H1 (cell line): ENCODE data around the gene EGFR. TPM values are rescaled to one million over a fixed set of nuclear protein-coding genes. Genes with fewer than 3 reads are reported as not detected.

ENCODE experiments used
- CTCF ChIA-PET: fragments of 300-600 bp; sonication (Branson Sonifier 250); formaldehyde crosslinking; loops from one replicate; lab custom pipeline; 2021; ENCODE audit not compliant: partially characterized antibody; lab: Charles Lee
- POLR2A ChIA-PET: fragments of 300-600 bp; sonication (Branson Sonifier 250); formaldehyde crosslinking; loops from one replicate; lab custom pipeline; 2021; ENCODE audit warnings: inconsistent platforms; ENCODE audit not compliant: partially characterized antibody; lab: Charles Lee
- DNase-seq, 2 experiments: peaks; one replicate each; pipeline versions ENCODE4 v3.0.0 to v3.0.0-alpha.2; 2010 to 2022; ENCODE audit warnings: low spot score in 2 of 2, low read depth in 1 of 2, mixed read lengths in 1 of 2
- FAIRE-seq: peaks from 2 replicates; lab custom pipeline; 2011; peaks lifted over from hg19 to GRCh38; lab: Jason Lieb, UNC
- H2AFZ ChIP-seq: 2 replicates; pipeline ENCODE4 v1.8.1; 2012; ENCODE audit warnings: low read length, inconsistent platforms
- H2AK5ac ChIP-seq: 2 replicates; pipeline ENCODE4 v1.6.1; 2013; ENCODE audit warnings: low read depth, low read length
- H2BK120ac ChIP-seq: replicated peaks from 2 replicates; pipeline ENCODE3; 2013; ENCODE audit warnings: low read depth, low read length, inconsistent platforms
- H2BK12ac ChIP-seq: 2 replicates; pipeline ENCODE4 v1.6.1; 2013; ENCODE audit warnings: low read depth, low read length
- H2BK15ac ChIP-seq: 2 replicates; pipeline ENCODE4 v1.6.1; 2013; ENCODE audit warnings: low read length
- H2BK20ac ChIP-seq: 2 replicates; pipeline ENCODE4 v1.6.1; 2013; ENCODE audit warnings: low read length
- H2BK5ac ChIP-seq: 2 replicates; pipeline ENCODE4 v1.6.1; 2013; ENCODE audit warnings: low read depth, low read length
- H3K14ac ChIP-seq: 2 replicates; pipeline ENCODE4 v1.6.1; 2013; ENCODE audit warnings: inconsistent platforms; ENCODE audit not compliant: insufficient read length
- H3K18ac ChIP-seq: 2 replicates; pipeline ENCODE4 v1.6.1; 2013; ENCODE audit warnings: low read length; ENCODE audit errors: extremely low read depth
- H3K23ac ChIP-seq: 2 replicates; pipeline ENCODE4 v1.6.1; 2013; ENCODE audit warnings: inconsistent platforms; ENCODE audit not compliant: insufficient read length
- H3K23me2 ChIP-seq: 2 replicates; pipeline ENCODE4 v1.6.1; 2013; ENCODE audit warnings: low read depth, low read length
- H3K27ac ChIP-seq: 2 replicates; pipeline ENCODE4 v1.6.1; 2011; ENCODE audit warnings: low read depth, low read length, inconsistent platforms
- H3K27me3 ChIP-seq, 4 experiments: replicated peaks in 1 of 4; 1 replicate in 1 of 4; 2 replicates in 3 of 4; pipeline versions ENCODE4 v1.6.1 to v1.8.1; 2011 to 2013; ENCODE audit warnings: low read length in 3 of 4, mild to moderate bottlenecking in 3 of 4, inconsistent platforms in 2 of 4, mixed read lengths in 2 of 4, moderate library complexity in 1 of 4; ENCODE audit not compliant: control insufficient read depth in 3 of 4, insufficient read depth in 3 of 4; ENCODE audit errors: extremely low read depth in 1 of 4
- H3K36me3 ChIP-seq, 4 experiments: 2 replicates each; pipeline versions ENCODE4 v1.6.1 to v1.8.1; 2011 to 2013; ENCODE audit warnings: mild to moderate bottlenecking in 4 of 4, low read length in 3 of 4, moderate library complexity in 2 of 4, control low read depth in 1 of 4, inconsistent platforms in 1 of 4; ENCODE audit not compliant: insufficient read depth in 4 of 4, control insufficient read depth in 2 of 4
- H3K4ac ChIP-seq: replicated peaks from 2 replicates; pipeline ENCODE3; 2013; ENCODE audit warnings: low read length, low read depth, mixed read lengths, inconsistent platforms; ENCODE audit not compliant: insufficient read length
- H3K4me1 ChIP-seq, 4 experiments: replicated peaks in 1 of 4; 1 replicate in 1 of 4; 2 replicates in 3 of 4; pipeline versions ENCODE4 v1.6.1 to v1.8.1; 2011 to 2013; ENCODE audit warnings: low read length in 3 of 4, inconsistent platforms in 2 of 4, mixed read lengths in 1 of 4; ENCODE audit not compliant: insufficient read depth in 4 of 4, control insufficient read depth in 3 of 4
- H3K4me2 ChIP-seq, 2 experiments: 2 replicates each; pipeline versions ENCODE4 v1.6.1 to v1.8.1; 2011 to 2013; ENCODE audit warnings: low read depth in 2 of 2, low read length in 2 of 2, control low read depth in 1 of 2, inconsistent platforms in 1 of 2, mild to moderate bottlenecking in 1 of 2; ENCODE audit not compliant: insufficient read depth in 1 of 2
- H3K4me3 ChIP-seq, 4 experiments: fragments of 200-600, 300-600 bp in 1 of 4; sonication (generic), shearing (Covaris generic), sonication (Bioruptor Twin) in 1 of 4; 2 replicates each; pipeline versions ENCODE4 v1.5.1 to v1.8.1; 2011 to 2016; ENCODE audit warnings: low read length in 4 of 4, low read depth in 3 of 4, control low read depth in 2 of 4, inconsistent platforms in 2 of 4, mild to moderate bottlenecking in 2 of 4, mixed read lengths in 1 of 4, moderate library complexity in 1 of 4; ENCODE audit not compliant: insufficient read depth in 2 of 4; ENCODE audit errors: extremely low read depth in 1 of 4
- H3K56ac ChIP-seq: replicated peaks from 2 replicates; pipeline ENCODE3; 2013; ENCODE audit warnings: low read depth, mild to moderate bottlenecking, mixed read lengths, low read length, inconsistent platforms; ENCODE audit not compliant: insufficient read length
- H3K79me1 ChIP-seq: 2 replicates; pipeline ENCODE4 v1.6.1; 2013; ENCODE audit warnings: low read depth, low read length, control low read depth
- H3K79me2 ChIP-seq, 2 experiments: 2 replicates each; pipeline versions ENCODE4 v1.6.1 to v1.8.1; 2012 to 2013; ENCODE audit warnings: low read length in 2 of 2, mild to moderate bottlenecking in 2 of 2, inconsistent platforms in 1 of 2; ENCODE audit not compliant: insufficient read depth in 2 of 2, control insufficient read depth in 1 of 2
- H3K9ac ChIP-seq, 4 experiments: replicated peaks in 1 of 4; 1 replicate in 1 of 4; 2 replicates in 3 of 4; pipeline versions ENCODE4 v1.6.1 to v1.8.1; 2011 to 2013; ENCODE audit warnings: low read depth in 3 of 4, low read length in 3 of 4, control low read depth in 2 of 4, mild to moderate bottlenecking in 2 of 4, moderate library complexity in 2 of 4, inconsistent platforms in 1 of 4; ENCODE audit errors: extremely low read depth in 1 of 4
- H3K9me3 ChIP-seq, 2 experiments: 2 replicates each; pipeline versions ENCODE4 v1.6.1 to v1.8.1; 2012 to 2013; ENCODE audit warnings: mild to moderate bottlenecking in 2 of 2, moderate library complexity in 2 of 2, control low read depth in 1 of 2, inconsistent platforms in 1 of 2, low read depth in 1 of 2, low read length in 1 of 2, mixed read lengths in 1 of 2; ENCODE audit not compliant: insufficient read depth in 2 of 2
- H4K20me1 ChIP-seq, 2 experiments: replicated peaks in 1 of 2; 2 replicates each; pipeline versions ENCODE3 to v1.8.1; 2011 to 2013; ENCODE audit warnings: inconsistent platforms in 2 of 2, low read length in 2 of 2, mild to moderate bottlenecking in 1 of 2; ENCODE audit not compliant: insufficient read depth in 2 of 2, control insufficient read depth in 1 of 2
- H4K5ac ChIP-seq: 2 replicates; pipeline ENCODE4 v1.6.1; 2013; ENCODE audit warnings: low read length, low read depth, mixed read lengths, inconsistent platforms; ENCODE audit not compliant: insufficient read length
- H4K8ac ChIP-seq: 2 replicates; pipeline ENCODE4 v1.8.0; 2013; ENCODE audit warnings: mild to moderate bottlenecking, moderate library complexity, low read length, inconsistent platforms; ENCODE audit not compliant: insufficient read depth; ENCODE audit errors: extremely low read depth
- H4K91ac ChIP-seq: replicated peaks from 2 replicates; pipeline ENCODE3; 2013; ENCODE audit warnings: low read length, mixed read lengths, inconsistent platforms; ENCODE audit not compliant: insufficient read length
- ATF2 ChIP-seq: IDR thresholded peaks from 2 replicates; pipeline ENCODE4 v1.6.1; 2012; ENCODE audit warnings: low read length, inconsistent platforms
- BACH1 ChIP-seq: IDR thresholded peaks from 2 replicates; pipeline ENCODE4 v1.6.1; 2012; ENCODE audit warnings: low read length, improper control_type of control experiment
- BCL11A ChIP-seq, 2 experiments: IDR thresholded peaks; one replicate each; pipeline ENCODE4 v1.6.1; 2011; ENCODE audit warnings: low read depth in 2 of 2, low read length in 2 of 2, mild to moderate bottlenecking in 2 of 2
- BRCA1 ChIP-seq: IDR thresholded peaks from 2 replicates; pipeline ENCODE4 v1.6.1; 2012; ENCODE audit warnings: low read depth, low read length, improper control_type of control experiment
- CBX5 ChIP-seq: fragments of 300-800, 300-1000 bp; sonication (generic); IDR thresholded peaks from 2 replicates; pipeline ENCODE4 v1.7.1; 2016; ENCODE audit warnings: antibody characterized with exemption, low read length, low read depth
- HDAC2 ChIP-seq, 2 experiments: fragments of 300-600 bp in 1 of 2; sonication (generic) in 1 of 2; IDR thresholded peaks; 2 replicates each; pipeline ENCODE4 v1.6.1; 2011 to 2012; ENCODE audit warnings: low read depth in 2 of 2, low read length in 2 of 2, mild to moderate bottlenecking in 2 of 2, moderate library complexity in 2 of 2, borderline replicate concordance in 1 of 2, inconsistent platforms in 1 of 2
- JUND ChIP-seq: IDR thresholded peaks from 2 replicates; pipeline ENCODE4 v1.6.1; 2011; ENCODE audit warnings: mild to moderate bottlenecking, improper control_type of control experiment, low read length
- KDM5A ChIP-seq: fragments of 200-600 bp; IDR thresholded peaks from 2 replicates; pipeline ENCODE4 v1.7.1; 2012; ENCODE audit warnings: mild to moderate bottlenecking, low read length, inconsistent platforms, mixed read lengths
- NRF1 ChIP-seq: IDR thresholded peaks from 2 replicates; pipeline ENCODE4 v1.6.1; 2011; ENCODE audit warnings: mild to moderate bottlenecking, low read depth, low read length, improper control_type of control experiment
- RBBP5 ChIP-seq: IDR thresholded peaks from 2 replicates; pipeline ENCODE4 v1.7.1; 2012; ENCODE audit warnings: low read depth, mild to moderate bottlenecking, inconsistent platforms, low read length, moderate library complexity, borderline replicate concordance
- RFX5 ChIP-seq: IDR thresholded peaks from 2 replicates; pipeline ENCODE4 v1.6.1; 2011; ENCODE audit warnings: low read depth, low read length, improper control_type of control experiment, borderline replicate concordance
- SIRT6 ChIP-seq: IDR thresholded peaks from one replicate; pipeline ENCODE4 v1.7.1; 2012; ENCODE audit warnings: low read length, inconsistent platforms
- SIX5 ChIP-seq: IDR thresholded peaks from 2 replicates; pipeline ENCODE4 v1.6.1; 2011; ENCODE audit warnings: mild to moderate bottlenecking, low read depth, low read length
- TCF12 ChIP-seq: IDR thresholded peaks from 2 replicates; pipeline ENCODE4 v1.6.1; 2011; ENCODE audit warnings: low read depth, mild to moderate bottlenecking, low read length
- WGBS, 2 experiments: shearing (Covaris generic) in 1 of 2; methylation state at CpG; one replicate each; pipeline versions ENCODE4 v1.1.6 to v1.1.7; 2013 to 2015; ENCODE audit warnings: low lambda C conversion rate in 2 of 2, mixed read lengths in 2 of 2, inconsistent platforms in 1 of 2, low coverage in 1 of 2, missing lambda C conversion rate in 1 of 2; ENCODE audit not compliant: insufficient replicate concordance in 2 of 2, insufficient coverage in 1 of 2, insufficient read length in 1 of 2; ENCODE audit errors: extremely low coverage in 1 of 2, missing lambda C conversion rate in 1 of 2; 5-methylcytosine and 5-hydroxymethylcytosine counted together
- polyA plus RNA-seq, 7 experiments: library from polyadenylated mRNA; depleted of rRNA in 3 of 7; stranded (reverse) in 5 of 7; unstranded in 2 of 7; fragments of >200 nt in 5 of 7; fragments of 200-250 nt in 2 of 7; gene quantifications; 1 replicate in 5 of 7; 2 replicates in 1 of 7; 4 replicates in 1 of 7; pipeline versions ENCODE4 v1.2.1 to v1.2.3, GENCODE V29; 2011 to 2013; ENCODE audit warnings: missing spikeins in 2 of 7, mixed read lengths in 2 of 7
- total RNA-seq: library from RNA; stranded (reverse); fragmentation: NEBNext Ultra II Directional; extraction: Animal tissue kit (Norgen Biotek cat#: 25700); gene quantifications from 2 replicates; pipeline ENCODE4 v1.2.1, GENCODE V29; 2021

The EGFR gene
- total and polyA plus RNA-seq, 2 of the 8 experiments (the other 6 are each of a cell fraction or from before 2014, with no cell fraction given): 1.9 to 5.8 TPM

DNA sequence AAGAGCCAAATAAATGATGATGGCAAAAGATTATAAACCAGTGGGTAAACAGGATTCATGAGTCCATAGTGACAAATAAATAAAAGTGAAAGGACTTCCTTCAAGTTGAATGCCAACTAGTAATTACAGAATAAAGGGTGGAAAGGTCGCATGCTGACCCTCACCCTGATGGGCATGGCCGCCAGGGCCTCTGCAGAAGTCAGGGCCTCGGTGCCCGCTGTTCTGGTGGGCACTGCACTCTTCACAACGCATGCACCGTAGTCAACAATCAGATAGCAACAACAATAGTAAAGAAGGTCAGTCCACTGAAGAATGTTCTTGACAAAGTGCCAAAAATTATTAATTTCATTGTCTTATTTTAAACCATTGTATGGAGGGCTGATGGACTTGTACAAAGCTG, 223.1 kb downstream of the EGFR start:
- Histone ChIP-seq H3K9me3 (no peaks in the 10 kb centered on the region), H3K79me1 (no peaks in the 10 kb centered on the region), H2AFZ (no peak overlapping the region), H4K5ac (no peak overlapping the region), H4K91ac (no peak overlapping the region), H3K18ac (no peak overlapping the region), H3K4ac (no peak overlapping the region), H3K14ac (no peak overlapping the region), H2BK20ac (no peak overlapping the region), H2AK5ac (no peak overlapping the region), H3K27me3 (no peaks in the 10 kb centered on the region), H3K4me2 (no peak overlapping the region), H4K8ac (no peak overlapping the region), H3K4me3 (no peak overlapping the region), H3K27ac (no peak overlapping the region), H3K23ac (no peak overlapping the region), H2BK12ac (no peak overlapping the region), H2BK120ac (no peak overlapping the region), H2BK5ac (no peak overlapping the region), H2BK15ac (no peak overlapping the region), H3K23me2 (no peaks in the 10 kb centered on the region), H4K20me1 (no peaks in the 10 kb centered on the region), H3K4me1 (peaks cover 0 to 6% (median 2%) of the 10 kb centered on the region in 4 experiments; a peak in 1 of 7 replicates), H3K56ac (no peak overlapping the region), H3K36me3 (no peaks in the 10 kb centered on the region), H3K79me2 (no peaks in the 10 kb centered on the region), H3K9ac (no peak overlapping the region)
- ChIA-PET CTCF (interaction anchor here (1.2 to 1.6 kb wide), 3 partner anchors 8 to 96 kb away, joined by 3 to 6 read pairs (median 5); no protein-coding TSS in a partner anchor), POLR2A (no interaction called here)
- WGBS, 2 experiments: 94% methylated on average over 6 of the region's 6 CpGs; no CpG with 5 or more reads in 1 of the 2 experiments
- FAIRE-seq (no peak), DNase-seq (no peak)
- TF ChIP-seq BACH1: no peak
- no peak for TF ChIP-seq CBX5
- TF ChIP-seq RFX5: no peak
- no peak for TF ChIP-seq KDM5A
- TF ChIP-seq ATF2: no peak
- no peak for TF ChIP-seq SIX5
- TF ChIP-seq BRCA1: no peak
- no peak for TF ChIP-seq HDAC2 (IDR thresholded peaks at IDR 0.05; ENCODE audit: borderline replicate concordance in 1 of 2, low read depth in 2 of 2, low read length in 2 of 2)
- TF ChIP-seq JUND: no peak
- TF ChIP-seq RBBP5: no peak
- TF ChIP-seq TCF12: no peak
- TF ChIP-seq SIRT6: no peak
- no peak for TF ChIP-seq NRF1
- no peak for TF ChIP-seq BCL11A (IDR thresholded peaks at IDR 0.05; ENCODE audit: low read depth in 2 of 2, low read length in 2 of 2)
